GM18951 (cell line): ENCODE data around the gene RSBN1.
"Not testable (repeated sequence)": the region's sequence is repeated elsewhere in the genome, so short reads cannot be mapped to it uniquely, and the experiment has no call there.

ENCODE experiments used
- POLR2A ChIP-seq: IDR thresholded peaks from 4 replicates; pipeline ENCODE4 v1.6.1; 2011; ENCODE audit warnings: mild to moderate bottlenecking; ENCODE audit not compliant: insufficient read length, insufficient read depth; ENCODE audit errors: extremely low read depth
- in situ Hi-C: fragments of 300-500 bp; cut with MboI; formaldehyde crosslinking; loops from one replicate; pipeline ENCODE4 v1.12.0; 2022; ENCODE audit warnings: low sequenced_read_pairs, mixed read lengths, inconsistent platforms; ENCODE audit not compliant: unreplicated experiment

The RSBN1 gene

DNA sequence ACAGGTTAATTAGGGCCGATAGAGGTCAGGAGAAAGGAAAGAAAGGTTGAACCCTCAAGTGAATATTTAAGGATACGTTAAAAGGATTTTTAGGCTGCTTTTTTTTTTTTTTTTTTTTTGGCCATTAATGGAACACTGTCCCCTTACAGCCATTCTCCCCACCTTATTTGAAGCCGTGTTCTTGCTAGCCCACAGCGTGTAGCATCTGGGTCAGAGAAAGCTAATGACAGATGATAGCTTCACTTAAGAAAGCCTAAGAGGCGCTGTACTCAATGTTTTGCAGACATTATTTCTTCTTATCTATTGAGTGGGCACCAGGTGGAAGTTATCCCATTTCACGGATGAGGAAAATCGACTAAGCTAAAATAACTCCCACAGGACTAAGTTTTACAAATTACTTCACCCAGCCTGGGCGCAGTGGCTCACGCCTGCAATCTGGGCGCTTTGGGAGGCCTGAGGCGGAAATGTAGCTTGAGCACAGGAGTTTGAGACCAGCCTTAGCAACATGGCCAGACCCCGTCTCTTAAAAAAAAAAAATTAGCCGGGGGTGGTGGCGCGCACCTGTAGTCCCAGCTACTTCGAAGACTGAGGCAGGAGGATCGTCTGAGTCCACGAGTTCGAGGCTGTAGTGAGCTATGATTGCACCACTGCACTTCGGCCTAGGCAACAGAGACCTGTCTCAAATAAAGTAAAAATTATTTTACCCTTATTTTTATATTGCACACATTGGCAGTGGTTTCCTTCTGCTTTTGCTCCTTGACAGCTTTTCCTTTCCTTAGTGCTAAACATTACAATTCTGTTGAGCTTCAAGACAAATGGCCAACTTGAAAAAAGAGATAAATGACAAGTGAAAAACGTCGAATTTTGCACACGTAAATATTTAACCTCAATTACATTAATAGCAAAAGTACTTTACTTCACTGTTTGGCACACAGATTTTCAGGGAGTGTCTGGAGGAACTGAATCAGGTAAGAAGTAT, 51.9 kb downstream of the RSBN1 start:
- in situ Hi-C loops: no loop called here
- TF ChIP-seq POLR2A: no peak

DNA sequence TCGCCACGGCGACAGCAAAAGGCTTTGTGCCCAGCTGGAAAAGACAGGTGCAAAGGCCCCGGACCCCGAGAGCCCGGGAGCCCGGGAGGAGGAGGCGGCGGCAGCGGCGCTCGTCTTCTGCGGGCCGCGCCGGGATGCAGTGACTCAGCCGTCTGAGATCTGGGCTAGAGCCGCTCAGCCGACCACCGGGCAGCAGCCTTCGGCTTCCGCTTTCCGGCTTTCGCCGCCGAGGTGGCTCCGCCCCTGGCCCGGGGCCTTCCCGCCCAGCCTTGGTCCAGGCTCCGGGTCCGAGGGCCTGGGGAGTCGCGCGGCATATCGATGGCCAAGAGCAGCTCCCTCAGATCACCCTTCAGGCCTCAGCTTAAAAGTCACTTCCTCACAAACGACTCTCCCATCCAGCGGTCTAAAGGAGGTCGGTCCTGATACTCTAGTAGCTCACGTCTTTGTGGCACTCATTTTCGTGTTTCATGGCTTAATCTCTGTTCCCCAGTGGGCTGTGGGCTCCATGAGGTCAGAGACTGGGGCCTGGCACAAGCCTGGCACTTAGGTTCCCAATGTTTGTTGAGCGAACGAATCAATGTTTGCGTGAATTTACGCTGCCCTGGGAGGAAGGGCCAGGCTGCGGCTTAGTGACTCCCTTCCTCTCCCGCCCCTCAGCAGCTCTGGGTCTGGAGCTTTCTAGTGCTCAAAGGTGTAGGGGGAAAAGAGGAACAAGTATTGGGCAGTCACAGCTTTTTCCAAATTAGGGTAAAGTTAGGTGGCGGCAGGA, 52.8 kb downstream of the RSBN1 start, which contains the start of gene PHTF1:
PHTF1 (minus strand) TSS at position 154 of the 769 bp plus-strand sequence. CDS start 783 bp downstream, outside the sequence.
- in situ Hi-C loops: no loop called here
- TF ChIP-seq POLR2A: peak; percentile 95

DNA sequence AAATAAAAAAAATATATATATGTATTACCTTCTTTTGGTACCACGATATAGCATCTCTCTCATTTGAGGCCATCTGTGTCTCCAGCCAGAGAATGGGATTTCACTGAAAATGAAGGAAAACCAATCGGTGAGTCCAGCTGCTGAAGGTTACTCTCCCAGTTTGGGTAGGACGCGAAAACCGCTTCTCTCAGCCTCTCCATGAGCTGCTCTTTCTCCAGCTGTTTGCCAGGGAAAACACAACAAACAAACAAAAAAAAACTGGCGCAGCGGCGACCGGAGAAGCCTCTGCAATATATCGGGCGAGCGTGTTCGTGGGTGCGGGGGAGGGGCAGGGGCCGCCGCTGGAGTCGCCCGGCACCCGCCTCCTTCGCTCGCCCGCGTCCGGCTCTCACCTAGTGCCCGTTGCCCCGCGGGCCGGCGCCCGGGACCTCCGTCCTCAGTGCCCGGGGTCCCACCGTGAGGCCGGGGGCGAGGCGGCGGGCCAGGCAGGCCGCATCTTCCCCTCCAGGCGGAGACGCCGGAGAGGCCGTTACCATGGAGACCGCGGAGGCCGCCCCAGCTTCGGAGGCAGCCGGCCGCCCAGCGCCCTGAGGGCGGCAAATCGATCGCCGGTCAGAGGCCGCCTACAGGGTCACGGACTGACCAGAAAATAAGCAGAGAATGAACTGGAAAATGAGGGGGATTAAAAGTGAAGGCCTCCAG, 53.5 kb downstream of the RSBN1 start:
- in situ Hi-C loops: no loop called here
- TF ChIP-seq POLR2A: no peak

DNA sequence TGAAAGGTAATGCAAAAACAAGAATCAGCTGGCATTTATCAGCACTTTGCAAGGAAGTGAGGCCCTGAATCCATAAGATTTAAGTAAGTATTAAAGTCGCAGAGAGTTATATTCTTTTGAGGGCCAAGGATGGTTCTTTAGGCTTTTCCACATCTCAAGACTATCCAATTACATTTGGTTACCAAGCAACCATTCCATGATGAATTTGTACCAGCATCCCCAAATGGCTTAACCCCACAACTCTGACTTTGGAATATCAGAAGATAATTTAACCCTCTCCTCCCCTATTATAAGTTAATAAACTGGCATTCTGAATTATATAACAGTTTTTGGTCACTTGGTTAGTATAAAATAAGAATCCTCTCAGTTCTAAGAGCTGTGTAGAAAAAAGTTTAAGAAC, 55.8 kb downstream of the RSBN1 start:
- no peak for TF ChIP-seq POLR2A
- in situ Hi-C loops: no loop called here

DNA sequence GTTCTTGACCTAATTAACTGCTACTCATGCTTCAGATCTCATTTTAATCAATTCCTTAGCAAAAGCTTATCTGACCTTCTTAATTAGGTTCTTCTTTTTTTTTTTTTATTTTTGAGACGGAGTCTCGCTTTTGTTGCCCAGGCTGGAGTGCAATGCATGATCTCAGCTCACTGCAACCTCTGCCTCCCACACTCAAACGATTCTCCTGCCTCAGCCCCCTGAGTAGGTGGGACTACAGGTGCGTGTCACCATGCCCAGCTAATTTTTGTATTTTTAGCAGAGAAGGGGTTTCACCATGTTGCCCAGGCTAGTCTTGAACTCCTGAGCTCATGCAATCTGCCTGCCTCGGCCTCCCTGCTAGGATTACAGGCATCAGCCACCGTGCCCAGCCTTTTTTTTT, 58.9 kb downstream of the RSBN1 start:
- in situ Hi-C loops: not testable (repeated sequence)

DNA sequence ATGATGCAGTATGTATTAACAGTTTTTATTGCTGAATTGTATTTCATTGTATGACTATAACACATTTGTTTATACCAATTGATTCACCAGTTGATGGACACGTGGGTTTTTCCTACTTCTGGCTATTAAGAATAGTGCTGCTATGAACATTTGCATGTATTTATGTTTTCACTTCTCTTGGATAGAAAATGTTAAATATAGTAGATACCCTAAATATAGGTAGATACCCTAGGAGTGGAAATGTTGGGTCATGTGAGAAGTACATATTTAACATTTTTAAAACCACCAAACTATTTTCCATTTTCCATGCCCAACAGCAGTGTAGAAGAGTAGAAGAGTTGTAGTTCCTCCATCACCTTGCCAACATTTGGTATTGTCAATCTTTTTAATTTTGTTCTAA, 60.8 kb downstream of the RSBN1 start:
- TF ChIP-seq POLR2A: no peak
- in situ Hi-C loops: no loop called here

DNA sequence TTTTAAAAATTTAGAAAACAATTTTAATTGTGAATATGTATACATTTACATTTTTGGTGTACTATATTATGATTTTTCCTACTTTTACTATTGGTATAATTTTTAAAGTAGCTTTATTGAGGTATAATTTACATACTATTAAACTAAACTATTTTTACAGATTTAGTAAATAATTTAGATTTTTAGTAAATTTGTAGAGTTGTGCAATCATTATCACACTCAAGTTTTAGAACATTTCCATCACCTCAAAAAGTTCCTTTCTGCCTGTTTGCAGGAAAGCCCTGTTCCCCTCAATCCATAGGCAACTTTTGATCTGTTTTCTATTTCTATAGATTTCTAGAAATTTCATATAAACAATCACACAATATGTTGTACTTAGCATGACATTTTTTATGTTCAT, 61.2 kb downstream of the RSBN1 start:
- no peak for TF ChIP-seq POLR2A
- in situ Hi-C loops: no loop called here

DNA sequence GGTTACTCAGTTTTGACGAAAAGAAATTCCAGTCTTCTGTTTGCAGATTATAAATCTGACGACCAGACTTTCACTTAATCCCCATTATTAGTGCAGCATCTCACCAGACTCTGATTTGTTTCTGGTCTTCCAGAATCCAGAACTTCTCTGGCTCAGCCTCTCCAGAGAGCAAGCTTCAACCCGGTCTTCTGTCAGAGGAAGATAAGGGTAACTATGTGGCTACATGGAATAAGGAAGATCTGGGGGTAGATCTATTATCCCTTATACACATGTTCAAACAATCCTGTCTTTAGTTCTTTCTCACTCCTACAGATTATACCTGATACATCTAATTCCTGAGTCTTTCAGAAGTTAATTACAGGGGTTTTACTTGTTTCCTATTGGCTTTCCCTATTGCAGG, 62.9 kb downstream of the RSBN1 start:
- TF ChIP-seq POLR2A: no peak
- in situ Hi-C loops: no loop called here

DNA sequence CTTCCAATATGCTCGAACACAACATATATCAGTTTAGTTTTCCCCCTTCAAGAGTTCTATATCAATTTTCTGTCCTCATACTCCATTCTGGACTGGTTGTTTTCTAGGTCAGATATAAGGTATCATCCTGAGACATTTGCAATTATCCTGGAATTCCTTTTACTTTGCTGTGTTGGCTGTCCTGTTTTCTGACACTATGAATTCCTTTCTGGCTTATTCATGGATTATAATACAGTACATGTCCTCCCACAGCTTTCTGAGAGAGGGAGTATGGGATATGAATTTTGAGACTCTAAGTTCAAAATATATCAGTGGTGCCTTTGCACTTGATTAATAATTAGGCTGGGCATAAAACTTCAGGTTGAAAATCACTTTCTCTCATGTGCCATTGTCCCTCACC, 64.9 kb downstream of the RSBN1 start:
- no peak for TF ChIP-seq POLR2A
- in situ Hi-C loops: no loop called here

DNA sequence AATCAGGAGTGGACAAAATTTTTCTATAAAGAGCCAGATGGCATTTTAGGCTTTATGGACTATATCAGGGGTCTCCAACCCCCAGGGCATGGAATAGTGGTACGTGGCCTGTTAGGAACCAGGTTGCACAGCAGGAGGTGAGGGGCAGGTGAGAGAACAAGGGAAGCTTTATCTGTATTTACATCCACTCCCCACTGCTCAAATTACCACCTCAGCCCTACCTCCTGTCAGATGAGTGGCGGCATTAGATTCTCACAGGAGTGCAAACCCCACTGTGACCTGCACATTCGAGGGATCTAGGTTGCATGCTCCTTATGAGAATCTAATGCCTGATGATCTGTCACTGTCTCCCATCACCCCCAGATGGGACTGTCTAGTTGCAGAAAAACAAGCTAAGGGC, 66.9 kb downstream of the RSBN1 start:
- in situ Hi-C loops: no loop called here
- TF ChIP-seq POLR2A: no peak

DNA sequence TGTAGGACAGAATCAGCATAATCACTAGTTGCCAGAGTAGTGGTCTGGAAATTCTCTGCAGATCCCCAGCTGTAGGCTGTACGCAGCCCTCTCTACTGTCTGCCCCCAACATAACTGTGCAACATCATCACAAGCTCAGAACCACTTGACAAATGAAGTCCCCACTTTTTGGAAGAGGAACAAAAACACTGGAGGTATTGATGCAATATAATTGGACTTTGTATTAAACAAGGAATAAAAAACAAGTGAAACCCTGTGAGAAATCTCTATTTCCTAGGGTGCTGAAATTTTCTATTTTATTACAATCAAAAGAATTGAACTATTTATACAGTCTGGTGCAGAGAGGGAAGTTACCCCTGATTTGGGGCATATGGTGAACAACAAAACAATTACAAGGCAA, 68.2 kb downstream of the RSBN1 start:
- in situ Hi-C loops: no loop called here
- TF ChIP-seq POLR2A: no peak

DNA sequence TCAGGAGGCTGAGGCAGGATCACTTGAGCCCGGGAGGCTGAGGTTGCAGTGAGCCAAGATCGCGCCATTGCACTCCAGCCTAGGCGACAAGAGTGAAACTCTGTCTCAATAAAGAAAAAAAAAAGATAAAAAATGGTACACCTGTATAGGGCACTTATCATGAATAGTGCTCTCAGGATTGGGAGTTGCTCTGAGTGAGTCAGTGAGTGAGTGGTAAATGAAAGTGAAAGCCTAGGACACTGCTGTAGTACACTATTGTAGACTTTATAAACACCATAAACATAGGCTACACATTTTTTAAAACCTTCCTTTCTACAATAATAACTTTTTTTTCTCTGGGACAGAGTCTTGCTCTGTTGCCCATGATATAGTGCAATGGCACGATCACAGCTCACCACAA, 69.8 kb downstream of the RSBN1 start:
- no peak for TF ChIP-seq POLR2A
- in situ Hi-C loops: no loop called here

DNA sequence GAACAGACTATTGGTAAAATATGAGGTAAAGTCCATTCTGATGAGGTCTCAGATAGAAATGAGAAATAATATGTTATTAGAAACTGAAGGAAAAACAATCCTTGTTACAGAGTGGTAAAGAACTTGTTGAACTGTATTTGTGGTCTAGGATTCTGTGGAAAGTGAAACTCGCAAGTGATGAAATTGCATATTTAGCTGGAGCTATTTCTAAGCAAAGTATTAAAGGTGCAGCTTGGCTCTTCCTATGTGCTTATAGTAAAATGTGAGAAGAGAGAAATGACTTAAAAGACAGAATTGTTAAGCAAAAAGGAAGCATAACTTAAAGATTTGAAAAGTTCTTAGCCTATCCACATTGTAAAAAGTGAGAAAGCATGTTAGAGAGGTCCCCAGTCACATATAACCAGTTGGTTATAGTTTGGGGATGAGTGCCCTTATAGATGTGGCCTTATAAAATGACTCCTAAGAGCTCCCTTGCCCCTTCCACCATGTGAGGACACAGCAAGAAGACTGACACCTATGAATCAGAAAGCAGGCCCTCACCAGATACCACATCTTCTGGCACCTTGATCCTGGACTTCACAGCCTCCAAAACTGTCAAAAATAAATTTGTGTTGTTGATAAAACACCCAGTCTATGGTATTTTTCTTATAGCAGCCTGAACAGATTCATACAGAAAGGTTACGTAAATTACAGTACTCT, 77.8 kb downstream of the RSBN1 start:
- TF ChIP-seq POLR2A: no peak
- in situ Hi-C loops: no loop called here
